Amniotic stem cell (primary cell): ENCODE measurements around the gene SIGMAR1.

Experiments
- DNase-seq: peaks from one replicate; lab custom pipeline; 2025; lab: John Stamatoyannopoulos, UW

SIGMAR1 gene

GRCh38 chr9:34603610-34604231 is 33.9 kb downstream of the SIGMAR1 start:
- DNase-seq, result peak; percentile 68

GRCh38 chr9:34601937-34602573 is 35.5 kb downstream of the SIGMAR1 start:
- no peak for DNase-seq

GRCh38 chr9:34600908-34601307 is 36.7 kb downstream of the SIGMAR1 start:
- no peak for DNase-seq

- no peak for DNase-seq
Observed at GRCh38 chr9:34599546-34599945, 38.0 kb downstream of the SIGMAR1 start.

GRCh38 chr9:34594177-34594576 is 43.4 kb downstream of the SIGMAR1 start:
- DNase-seq, result no peak

GRCh38 chr9:34592895-34593601 is 44.5 kb downstream of the SIGMAR1 start:
- no peak for DNase-seq

GRCh38 chr9:34591917-34592866 is 45.4 kb downstream of the SIGMAR1 start:
- DNase-seq, result no peak

GRCh38 chr9:34591248-34591916 is 46.2 kb downstream of the SIGMAR1 start:
- peak; percentile 20 for DNase-seq

- no peak for DNase-seq
Observed at GRCh38 chr9:34590381-34591247, 47.0 kb downstream of the SIGMAR1 start.

GRCh38 chr9:34589636-34590380 is 47.8 kb downstream of the SIGMAR1 start, which contains the start of gene CNTFR:
Gene CNTFR (minus strand): TSS chr9:34589724. CDS start chr9:34568981, 20,743 bp downstream.
- DNase-seq, result no peak

GRCh38 chr9:34588671-34589635 is 48.6 kb downstream of the SIGMAR1 start:
- DNase-seq, result no peak

- DNase-seq, result no peak
Observed at GRCh38 chr9:34587271-34587670, 50.3 kb downstream of the SIGMAR1 start.

GRCh38 chr9:34585946-34586669 is 51.5 kb downstream of the SIGMAR1 start:
- DNase-seq, result no peak

GRCh38 chr9:34584970-34585369 is 52.6 kb downstream of the SIGMAR1 start:
- DNase-seq, result no peak
